Measurements from ENCODE around the gene EFNA5. TPM values are rescaled to one million over a fixed set of nuclear protein-coding genes. Genes with fewer than 3 reads are reported as not detected.

EFNA5 gene
- polyA plus RNA-seq, 3 donors = 0.01 TPM; not detected in 2

- H3K4me1 Mint-ChIP-seq = peaks cover 1% of the 10 kb centered on the region
- 97% methylated on average over 10 of the region's 13 CpGs for WGBS (ENCODE audit: insufficient coverage)
- no peak overlapping the region for H2AFZ ChIP-seq (ENCODE audit: insufficient read depth, low read depth, low read length, poor library complexity, severe bottlenecking)
Observed at GRCh38 chr5:107381189-107381856, 289.4 kb downstream of the EFNA5 start.

GRCh38 chr5:107380654-107381053 is 290.1 kb downstream of the EFNA5 start:
- no peak for DNase-seq
- Histone ChIP-seq H2AFZ (ENCODE audit: insufficient read depth, low read depth, low read length, poor library complexity, severe bottlenecking) (no peak overlapping the region), H4K20me1 (ENCODE audit: insufficient read depth, low read length) (no peaks in the 10 kb centered on the region), H3K9ac (ENCODE audit: insufficient read depth, low read length, poor library complexity, severe bottlenecking) (no peak overlapping the region), H3K4me3 (replicated peaks in 1 of 3; ENCODE audit: low read depth in 2 of 3, low read length in 3 of 3) (no peak overlapping the region), H3K9me3 (replicated peaks in 1 of 2; ENCODE audit: control insufficient read depth in 1 of 2, insufficient read depth in 1 of 2, low read length in 2 of 2) (no peaks in the 10 kb centered on the region), H3K79me2 (ENCODE audit: insufficient read depth, low read length) (no peaks in the 10 kb centered on the region), H3K27me3 (ENCODE audit: control insufficient read depth in 2 of 2, insufficient read depth in 2 of 2, low read length in 2 of 2) (no peaks in the 10 kb centered on the region), H3K27ac (ENCODE audit: low read depth in 1 of 2, low read length in 2 of 2) (no peak overlapping the region), H3K4me1 (ENCODE audit: control insufficient read depth in 1 of 2, insufficient read depth in 2 of 2, low read length in 2 of 2) (no peaks in the 10 kb centered on the region), H3K4me2 (replicated peaks; ENCODE audit: extremely low read depth, low read length, poor library complexity, severe bottlenecking) (no peak overlapping the region), H3K36me3 (replicated peaks in 1 of 2; ENCODE audit: control insufficient read depth in 1 of 2, insufficient read depth in 2 of 2, low read length in 2 of 2) (no peaks in the 10 kb centered on the region)
- Mint-ChIP-seq H3K27ac (no peak overlapping the region), H3K36me3 (no peaks in the 10 kb centered on the region), H3K4me3 (no peak overlapping the region), H3K4me1 (no peaks in the 10 kb centered on the region), H3K27me3 (ENCODE audit: low read depth in 3 of 3) (peaks cover 0 to 2% (median 0%) of the 10 kb centered on the region in 3 donors), H3K9me3 (peaks cover 0 to 5% (median 0%) of the 10 kb centered on the region in 7 donors)
- 89% methylated on average over 3 of the region's 10 CpGs for WGBS (ENCODE audit: insufficient coverage)
- intact Hi-C loops (cut with micrococcal nuclease) = loop anchor here in 1 of 2 donors (10.0 kb wide), 1 partner anchor 76 kb away; no protein-coding TSS in a partner anchor
- TF ChIP-seq CTCF (IDR thresholded peaks at IDR 0.05) = no peak

More at GRCh38 chr5:107381189-107381856, 289.4 kb downstream of the EFNA5 start:
- no peak for DNase-seq
- Histone ChIP-seq H3K79me2 (ENCODE audit: insufficient read depth, low read length) (no peaks in the 10 kb centered on the region), H3K4me1 (ENCODE audit: control insufficient read depth in 1 of 2, insufficient read depth in 2 of 2, low read length in 2 of 2) (no peaks in the 10 kb centered on the region), H3K27me3 (ENCODE audit: control insufficient read depth in 2 of 2, insufficient read depth in 2 of 2, low read length in 2 of 2) (no peaks in the 10 kb centered on the region), H3K36me3 (replicated peaks in 1 of 2; ENCODE audit: control insufficient read depth in 1 of 2, insufficient read depth in 2 of 2, low read length in 2 of 2) (no peaks in the 10 kb centered on the region), H3K4me2 (replicated peaks; ENCODE audit: extremely low read depth, low read length, poor library complexity, severe bottlenecking) (no peak overlapping the region), H3K9ac (ENCODE audit: insufficient read depth, low read length, poor library complexity, severe bottlenecking) (no peak overlapping the region), H3K4me3 (replicated peaks in 1 of 3; ENCODE audit: low read depth in 2 of 3, low read length in 3 of 3) (no peak overlapping the region), H4K20me1 (ENCODE audit: insufficient read depth, low read length) (no peaks in the 10 kb centered on the region), H3K27ac (ENCODE audit: low read depth in 1 of 2, low read length in 2 of 2) (no peak overlapping the region), H3K9me3 (replicated peaks in 1 of 2; ENCODE audit: control insufficient read depth in 1 of 2, insufficient read depth in 1 of 2, low read length in 2 of 2) (no peaks in the 10 kb centered on the region)
- Mint-ChIP-seq H3K36me3 (no peaks in the 10 kb centered on the region), H3K9me3 (peaks cover 0 to 5% (median 0%) of the 10 kb centered on the region in 7 donors), H3K27ac (no peak overlapping the region), H3K27me3 (ENCODE audit: low read depth in 3 of 3) (peaks cover 0 to 2% (median 0%) of the 10 kb centered on the region in 3 donors), H3K4me3 (no peak overlapping the region)
- intact Hi-C loops (cut with micrococcal nuclease) = loop anchor here in 1 of 2 donors (10.0 kb wide), 1 partner anchor 77 kb away; no protein-coding TSS in a partner anchor
- no peak for TF ChIP-seq CTCF (IDR thresholded peaks at IDR 0.05)

Data from CD14-positive monocyte (primary cell).